Choroid plexus epithelial cell (primary cell): ENCODE data around the gene ATP7A.
"Not testable (repeated sequence)": the region's sequence is repeated elsewhere in the genome, so short reads cannot be mapped to it uniquely, and the experiment has no call there.

Experiments used
- DNase-seq: peaks from one replicate; pipeline ENCODE4 v3.0.0-alpha.2; 2010; ENCODE audit warnings: low read depth
- H3K4me3 ChIP-seq: 2 replicates; pipeline ENCODE4 v1.5.1; 2011; ENCODE audit warnings: low read depth, mild to moderate bottlenecking, control low read depth, low read length, moderate library complexity
- CTCF ChIP-seq: conservative IDR thresholded peaks from 2 replicates; pipeline ENCODE4 v1.5.1; 2011; ENCODE audit warnings: low read depth, mild to moderate bottlenecking, control low read depth, inconsistent platforms, low read length, moderate library complexity

ATP7A gene

GRCh38 chrX:77910108-77910840 lies at the start of gene ATP7A:
Gene ATP7A, plus strand, starts transcription at chrX:77910693. Its CDS starts 60,949 bp downstream, at chrX:77971642.
- H3K4me3 ChIP-seq, result peak within 1 kb of the TSS; percentile 69
- peak; percentile 60 for TF ChIP-seq CTCF
- DNase-seq, result peak; percentile 88

GRCh38 chrX:77875372-77875771 lies 35.1 kb upstream of the ATP7A start:
- H3K4me3 ChIP-seq, result no peak overlapping the region
- TF ChIP-seq CTCF, result no peak
- no peak for DNase-seq

GRCh38 chrX:77881418-77881817 lies 29.1 kb upstream of the ATP7A start:
- not testable (repeated sequence) for H3K4me3 ChIP-seq, DNase-seq

GRCh38 chrX:77892887-77893286 lies 17.6 kb upstream of the ATP7A start:
- DNase-seq, result no peak
- no peak for TF ChIP-seq CTCF

GRCh38 chrX:77893713-77894112 lies 16.8 kb upstream of the ATP7A start:
- no peak for DNase-seq
- H3K4me3 ChIP-seq, result no peak overlapping the region

More at GRCh38 chrX:77892887-77893286, 17.6 kb upstream of the ATP7A start:
- H3K4me3 ChIP-seq, result no peak overlapping the region

GRCh38 chrX:77894921-77895886 lies 15.3 kb upstream of the ATP7A start, which contains the start of gene MAGT1:
Gene MAGT1, minus strand, starts transcription at chrX:77895435. Its CDS starts 25 bp downstream, at chrX:77895410.
- no peak for TF ChIP-seq CTCF
- peak within 1 kb of the TSS; percentile 83 for H3K4me3 ChIP-seq
- DNase-seq, result peak; percentile 97

More at GRCh38 chrX:77893713-77894112, 16.8 kb upstream of the ATP7A start:
- TF ChIP-seq CTCF, result no peak
